Mesenchymal stem cell (in vitro differentiated cells and primary cell): ENCODE measurements around the gene ACSF2. TPM values are rescaled to one million over a fixed set of nuclear protein-coding genes. Genes with fewer than 3 reads are reported as not detected.

ENCODE experiments used
- DNase-seq: peaks from one replicate; pipeline ENCODE4 v3.0.0-alpha.2; 2013
- H2AFZ ChIP-seq: one replicate; pipeline ENCODE4 v1.6.1; 2013; ENCODE audit warnings: low read depth, mild to moderate bottlenecking, control low read depth, inconsistent platforms, low read length, moderate library complexity
- H2AK5ac ChIP-seq: 2 replicates; pipeline ENCODE4 v1.6.1; 2013; ENCODE audit warnings: low read length, moderate library complexity, mild to moderate bottlenecking, inconsistent platforms; ENCODE audit not compliant: severe bottlenecking
- H2BK120ac ChIP-seq: one replicate; pipeline ENCODE4 v1.6.1; 2013; ENCODE audit warnings: low read depth, mild to moderate bottlenecking, inconsistent platforms, low read length, moderate library complexity
- H2BK12ac ChIP-seq, 2 experiments: one replicate each; pipeline ENCODE4 v1.6.1; 2013; ENCODE audit warnings: inconsistent platforms in 2 of 2, low read length in 2 of 2, mild to moderate bottlenecking in 2 of 2, moderate library complexity in 2 of 2, control low read depth in 1 of 2
- H2BK15ac ChIP-seq: one replicate; pipeline ENCODE4 v1.6.1; 2013; ENCODE audit warnings: mild to moderate bottlenecking, low read depth, inconsistent platforms; ENCODE audit not compliant: poor library complexity, severe bottlenecking
- H2BK5ac ChIP-seq: 2 replicates; pipeline ENCODE4 v1.6.1; 2013; ENCODE audit warnings: low read depth, mild to moderate bottlenecking, low read length, control low read depth, inconsistent platforms; ENCODE audit not compliant: poor library complexity, severe bottlenecking
- H3K14ac ChIP-seq, 2 experiments: one replicate each; pipeline ENCODE4 v1.6.1; 2013; ENCODE audit warnings: inconsistent platforms in 2 of 2, low read length in 2 of 2, control low read depth in 1 of 2, mild to moderate bottlenecking in 1 of 2, moderate library complexity in 1 of 2
- H3K18ac ChIP-seq, 2 experiments: one replicate each; pipeline ENCODE4 v1.6.1; 2013; ENCODE audit warnings: inconsistent platforms in 2 of 2, low read length in 2 of 2, control low read depth in 1 of 2, low read depth in 1 of 2, mild to moderate bottlenecking in 1 of 2
- H3K23ac ChIP-seq, 2 experiments: one replicate each; pipeline ENCODE4 v1.6.1; 2013; ENCODE audit warnings: inconsistent platforms in 2 of 2, low read length in 2 of 2, mild to moderate bottlenecking in 2 of 2, moderate library complexity in 2 of 2, control low read depth in 1 of 2
- H3K27ac ChIP-seq: 2 replicates; pipeline ENCODE4 v1.5.1; 2013; ENCODE audit warnings: mild to moderate bottlenecking, moderate library complexity, low read length, control low read depth, inconsistent platforms; ENCODE audit not compliant: poor library complexity, severe bottlenecking
- H3K27me3 ChIP-seq, 2 experiments: 2 replicates each; pipeline versions ENCODE4 v1.6.1 to v1.7.0; 2013; ENCODE audit warnings: low read length in 2 of 2, mild to moderate bottlenecking in 2 of 2, moderate library complexity in 2 of 2, control low read depth in 1 of 2, inconsistent platforms in 1 of 2; ENCODE audit not compliant: control insufficient read depth in 1 of 2, insufficient read depth in 1 of 2
- H3K36me3 ChIP-seq, 2 experiments: 2 replicates each; pipeline versions ENCODE4 v1.6.1 to v1.7.0; 2013; ENCODE audit warnings: low read length in 2 of 2, control low read depth in 1 of 2, inconsistent platforms in 1 of 2, low read depth in 1 of 2, mild to moderate bottlenecking in 1 of 2; ENCODE audit not compliant: insufficient read depth in 2 of 2, control insufficient read depth in 1 of 2
- H3K4ac ChIP-seq, 2 experiments: one replicate each; pipeline ENCODE4 v1.6.1; 2013; ENCODE audit warnings: inconsistent platforms in 2 of 2, low read length in 2 of 2, mild to moderate bottlenecking in 2 of 2, moderate library complexity in 2 of 2, control low read depth in 1 of 2, low read depth in 1 of 2
- H3K4me1 ChIP-seq: 2 replicates; pipeline ENCODE4 v1.6.1; 2013; ENCODE audit warnings: low read depth, low read length, control low read depth; ENCODE audit not compliant: control insufficient read depth, insufficient read depth
- H3K4me2 ChIP-seq: 2 replicates; pipeline ENCODE4 v1.6.1; 2013; ENCODE audit warnings: low read length, mild to moderate bottlenecking, inconsistent platforms; ENCODE audit not compliant: poor library complexity, severe bottlenecking
- H3K4me3 ChIP-seq, 2 experiments: 2 replicates each; pipeline versions ENCODE4 v1.5.1 to v1.7.0; 2013; ENCODE audit warnings: low read length in 2 of 2, mild to moderate bottlenecking in 2 of 2, control low read depth in 1 of 2, low read depth in 1 of 2; ENCODE audit not compliant: insufficient read depth in 1 of 2
- H3K79me1 ChIP-seq: replicated peaks from 2 replicates; pipeline ENCODE4 v1.6.1; 2013; ENCODE audit warnings: mild to moderate bottlenecking, control low read depth, low read length, inconsistent platforms; ENCODE audit not compliant: poor library complexity, severe bottlenecking
- H3K9ac ChIP-seq: 2 replicates; pipeline ENCODE4 v1.7.0; 2013; ENCODE audit warnings: mild to moderate bottlenecking, low read length, moderate library complexity
- H3K9me3 ChIP-seq: 2 replicates; pipeline ENCODE4 v1.7.0; 2013; ENCODE audit warnings: mild to moderate bottlenecking, low read length; ENCODE audit not compliant: control insufficient read depth
- H4K8ac ChIP-seq: one replicate; pipeline ENCODE4 v1.6.1; 2013; ENCODE audit warnings: inconsistent platforms, mild to moderate bottlenecking, low read length, moderate library complexity
- H4K91ac ChIP-seq: one replicate; pipeline ENCODE4 v1.6.1; 2013; ENCODE audit warnings: mild to moderate bottlenecking, low read length, inconsistent platforms
- WGBS: methylation state at CpG from one replicate; pipeline ENCODE4 v1.1.7; 2013; ENCODE audit warnings: mixed read lengths; 5-methylcytosine and 5-hydroxymethylcytosine counted together
- small RNA-seq: library from polyadenylated mRNA; stranded (forward); fragments of <200 nt; extraction: miRNeasy Mini kit (QIAGEN cat#:217004); gene quantifications from one replicate; pipeline ENCODE3, GENCODE V24; 2013; ENCODE audit warnings: low read depth

Gene ACSF2

DNA sequence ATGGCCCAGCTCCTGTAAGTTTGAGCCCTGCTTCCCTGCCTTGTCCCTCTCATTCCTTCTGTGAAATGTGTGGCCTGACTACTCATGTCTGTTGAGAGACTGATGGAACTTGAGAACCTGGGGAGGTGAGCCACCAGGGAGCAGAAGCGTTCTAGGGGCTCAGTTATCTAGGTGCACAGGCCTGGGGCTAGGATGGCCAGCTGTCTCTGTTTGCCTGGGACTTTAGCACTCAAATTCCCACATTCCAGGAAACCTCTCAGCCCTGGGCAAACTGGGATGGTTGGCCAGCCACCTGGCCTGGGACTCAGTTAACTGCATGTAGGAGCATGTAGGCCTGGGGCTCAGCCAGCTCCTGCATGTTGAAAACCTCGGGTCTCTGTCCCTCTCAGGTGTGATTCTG lies 97.2 kb downstream of the ACSF2 start:
- Histone ChIP-seq H4K91ac (no peak overlapping the region), H3K14ac (no peak overlapping the region), H2AFZ (no peak overlapping the region), H3K18ac (no peak overlapping the region), H3K36me3 (no peaks in the 10 kb centered on the region), H2BK5ac (no peak overlapping the region), H3K4me3 (no peak overlapping the region), H4K8ac (no peak overlapping the region), H3K4me2 (no peak overlapping the region), H3K27ac (no peak overlapping the region), H3K4me1 (peaks cover 12% of the 10 kb centered on the region), H2BK12ac (no peak overlapping the region), H3K79me1 (no peaks in the 10 kb centered on the region), H3K23ac (no peak overlapping the region), H3K9me3 (no peaks in the 10 kb centered on the region), H2AK5ac (no peak overlapping the region), H2BK120ac (no peak overlapping the region), H3K4ac (no peak overlapping the region), H3K27me3 (peaks cover 0 to 20% of the 10 kb centered on the region in 2 experiments), H3K9ac (no peak overlapping the region), H2BK15ac (no peak overlapping the region)
- WGBS: 78% methylated on average over 2 of the region's 2 CpGs
- no peak for DNase-seq

Small RNA genes within 50 kb of the gene (small RNA-seq; reads per million reads assigned to genes)
- not detected for gene RF00019
